ENCODE results near the gene CTSK.

The CTSK gene

DNA sequence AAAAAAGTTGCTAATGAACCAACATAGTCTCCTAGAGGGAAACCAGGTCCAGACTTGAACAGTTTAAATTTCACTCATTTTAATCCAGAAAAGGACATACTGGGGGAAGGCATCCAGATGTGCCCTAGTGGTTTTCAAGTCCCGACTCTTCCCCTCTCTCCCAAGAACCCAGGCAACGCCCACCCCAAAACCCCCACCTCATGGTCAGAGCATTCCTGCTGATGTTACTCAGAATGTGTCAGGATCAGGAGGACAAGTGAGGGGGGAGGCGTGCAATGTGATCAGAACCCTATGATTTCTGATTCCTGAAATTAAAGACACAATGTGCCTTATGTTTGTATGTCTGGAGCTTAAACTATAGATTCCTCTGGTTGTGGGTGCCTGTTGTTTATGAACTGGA is 1.6 kb upstream of the CTSK start:
- Histone ChIP-seq H3K27ac (peak overlapping the region in 1 of 2 donors; percentile 55), H3K9me3 (no peaks in the 10 kb centered on the region), H3K27me3 (no peaks in the 10 kb centered on the region), H3K4me3 (no peak overlapping the region), H3K4me1 (peaks cover 0 to 23% (median 7%) of the 10 kb centered on the region in 4 donors), H3K36me3 (peaks cover 39 to 45% (median 40%) of the 10 kb centered on the region in 3 donors)
- intact Hi-C loops (cut with DNase I; ENCODE audit: low total_unique reads) = no loop called here
- DNase-seq = peak in 1 of 2 donors; percentile 64
- TF ChIP-seq, protein P1, sequence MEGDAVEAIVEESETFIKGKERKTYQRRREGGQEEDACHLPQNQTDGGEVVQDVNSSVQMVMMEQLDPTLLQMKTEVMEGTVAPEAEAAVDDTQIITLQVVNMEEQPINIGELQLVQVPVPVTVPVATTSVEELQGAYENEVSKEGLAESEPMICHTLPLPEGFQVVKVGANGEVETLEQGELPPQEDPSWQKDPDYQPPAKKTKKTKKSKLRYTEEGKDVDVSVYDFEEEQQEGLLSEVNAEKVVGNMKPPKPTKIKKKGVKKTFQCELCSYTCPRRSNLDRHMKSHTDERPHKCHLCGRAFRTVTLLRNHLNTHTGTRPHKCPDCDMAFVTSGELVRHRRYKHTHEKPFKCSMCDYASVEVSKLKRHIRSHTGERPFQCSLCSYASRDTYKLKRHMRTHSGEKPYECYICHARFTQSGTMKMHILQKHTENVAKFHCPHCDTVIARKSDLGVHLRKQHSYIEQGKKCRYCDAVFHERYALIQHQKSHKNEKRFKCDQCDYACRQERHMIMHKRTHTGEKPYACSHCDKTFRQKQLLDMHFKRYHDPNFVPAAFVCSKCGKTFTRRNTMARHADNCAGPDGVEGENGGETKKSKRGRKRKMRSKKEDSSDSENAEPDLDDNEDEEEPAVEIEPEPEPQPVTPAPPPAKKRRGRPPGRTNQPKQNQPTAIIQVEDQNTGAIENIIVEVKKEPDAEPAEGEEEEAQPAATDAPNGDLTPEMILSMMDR (IDR thresholded peaks at IDR 0.05) = no peak

DNA sequence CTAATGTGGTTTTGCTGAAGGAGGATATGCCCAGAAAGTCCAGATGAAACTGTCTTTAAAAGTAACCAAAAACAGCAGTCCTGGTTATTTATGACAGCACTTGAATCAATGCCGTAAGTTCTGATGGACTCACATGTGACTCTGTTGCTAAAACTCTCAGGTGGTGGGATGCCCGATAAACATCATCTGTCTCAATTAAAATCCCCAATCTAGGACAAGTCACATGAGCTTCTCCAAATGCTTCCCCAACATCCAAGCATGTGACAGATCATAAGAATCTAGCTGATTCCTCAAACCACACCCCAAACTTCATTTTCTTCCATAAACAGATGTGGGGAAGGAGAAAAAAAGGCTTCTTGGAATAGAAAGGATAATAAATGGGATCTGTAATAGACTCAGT is 786 bp upstream of the CTSK start:
- intact Hi-C loops (cut with DNase I; ENCODE audit: low total_unique reads) = no loop called here
- H3K9me3 ChIP-seq = no peaks in the 10 kb centered on the region
- peaks cover 31 to 43% (median 32%) of the 10 kb centered on the region in 3 donors for H3K36me3 ChIP-seq
- H3K4me3 ChIP-seq = peak overlapping the region in 1 of 2 donors; percentile 45
- peak overlapping the region; percentile 55 to 64 for H3K27ac ChIP-seq
- TF ChIP-seq, protein P1 (IDR thresholded peaks at IDR 0.05) = no peak
- DNase-seq = no peak
- H3K4me1 ChIP-seq = peaks cover 0 to 23% (median 7%) of the 10 kb centered on the region in 4 donors
- no peaks in the 10 kb centered on the region for H3K27me3 ChIP-seq

DNA sequence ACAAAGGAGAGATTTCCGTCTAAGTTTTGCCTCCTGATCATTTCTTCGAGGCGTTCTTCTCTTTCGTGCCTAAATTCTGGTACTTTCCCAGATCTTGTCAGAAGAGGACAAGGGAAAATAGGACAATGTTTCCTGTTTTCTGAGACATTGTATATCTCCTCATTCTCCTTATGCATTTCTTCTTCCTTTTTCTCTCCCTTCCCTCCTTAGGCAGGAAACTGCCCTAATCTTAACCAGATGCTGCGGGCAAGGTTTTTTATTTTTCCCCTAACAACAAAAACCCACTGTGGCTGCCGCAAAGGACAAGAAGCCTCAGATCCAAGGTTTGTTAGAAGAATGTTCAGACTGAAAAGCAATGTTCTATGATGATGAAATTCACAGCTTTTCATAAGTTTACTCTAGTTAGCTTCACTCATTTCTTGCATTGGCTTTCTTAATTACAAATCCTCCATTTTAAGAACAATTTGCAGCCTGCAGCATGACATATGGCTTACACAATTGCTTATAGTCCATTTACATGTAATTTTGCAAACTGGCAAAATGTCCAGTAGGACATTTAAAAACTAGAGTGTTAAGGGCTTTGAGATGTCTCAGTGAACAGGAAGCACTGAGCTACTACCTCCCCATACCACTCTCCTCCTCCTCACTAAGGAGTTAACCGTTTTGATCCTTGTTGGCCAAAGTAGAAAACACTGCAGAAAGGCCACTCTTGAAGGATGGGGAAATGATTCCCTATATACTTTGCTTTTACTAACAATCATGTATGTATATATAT is 624 bp downstream of the CTSK start:
- peaks cover 17 to 37% (median 18%) of the 10 kb centered on the region in 3 donors for H3K36me3 ChIP-seq
- TF ChIP-seq, protein P1 (IDR thresholded peaks at IDR 0.05) = no peak
- no peak for DNase-seq
- H3K27me3 ChIP-seq = no peaks in the 10 kb centered on the region
- peaks cover 0 to 23% (median 7%) of the 10 kb centered on the region in 4 donors for H3K4me1 ChIP-seq
- peak overlapping the region; percentile 55 to 64 for H3K27ac ChIP-seq
- intact Hi-C loops (cut with DNase I; ENCODE audit: low total_unique reads) = no loop called here
- H3K4me3 ChIP-seq = peak overlapping the region; percentile 45 to 46
- H3K9me3 ChIP-seq = no peaks in the 10 kb centered on the region

DNA sequence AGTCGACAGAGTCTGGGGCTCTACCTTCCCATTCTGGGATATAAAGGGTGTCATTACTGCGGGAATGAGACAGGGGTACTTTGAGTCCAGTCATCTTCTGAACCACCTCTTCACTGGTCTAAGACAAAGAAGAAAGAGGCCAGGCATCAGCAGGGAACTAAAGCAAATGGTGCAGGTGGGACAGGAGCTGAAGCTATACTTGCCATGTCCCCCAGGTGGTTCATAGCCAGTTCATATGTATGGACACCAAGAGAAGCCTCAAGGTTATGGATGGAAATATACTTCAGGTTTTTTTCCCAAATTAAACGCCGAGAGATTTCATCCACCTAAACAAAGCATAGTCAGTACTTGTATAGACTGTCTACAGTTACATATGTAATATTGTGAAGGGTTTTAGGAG is 2.2 kb downstream of the CTSK start:
- TF ChIP-seq, protein P1 (IDR thresholded peaks at IDR 0.05) = no peak
- Histone ChIP-seq H3K9me3 (no peaks in the 10 kb centered on the region), H3K4me3 (no peak overlapping the region), H3K36me3 (peaks cover 2 to 30% (median 4%) of the 10 kb centered on the region in 3 donors), H3K4me1 (peaks cover 0 to 23% (median 7%) of the 10 kb centered on the region in 4 donors), H3K27me3 (no peaks in the 10 kb centered on the region), H3K27ac (no peak overlapping the region)
- DNase-seq = no peak
- intact Hi-C loops (cut with DNase I; ENCODE audit: low total_unique reads) = no loop called here

DNA sequence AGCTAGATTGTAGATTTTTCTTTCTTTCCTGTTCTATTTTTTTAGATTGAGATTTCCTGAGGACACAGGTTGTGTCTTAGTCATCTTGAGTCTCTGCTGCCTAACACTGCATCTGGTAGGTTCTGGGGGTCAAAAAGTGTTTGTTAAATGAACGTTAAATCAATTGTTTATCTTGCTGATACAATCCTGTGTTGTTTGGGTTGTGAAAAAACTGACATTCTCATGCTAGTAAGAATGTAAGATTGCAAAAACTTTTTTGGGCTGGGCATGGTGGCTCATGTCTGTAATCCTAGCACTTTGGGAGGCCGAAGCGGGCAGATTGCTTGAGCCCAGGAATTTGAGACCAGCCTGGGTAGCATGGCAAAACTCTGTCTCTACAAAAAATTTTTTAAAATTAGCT is 3.4 kb downstream of the CTSK start:
- no peak overlapping the region for H3K4me3 ChIP-seq
- intact Hi-C loops (cut with DNase I; ENCODE audit: low total_unique reads) = no loop called here
- no peak for DNase-seq
- TF ChIP-seq, protein P1 (IDR thresholded peaks at IDR 0.05) = no peak
- no peaks in the 10 kb centered on the region for H3K27me3 ChIP-seq
- H3K9me3 ChIP-seq = no peaks in the 10 kb centered on the region
- peaks cover 0 to 33% (median 1%) of the 10 kb centered on the region in 3 donors for H3K36me3 ChIP-seq
- peaks cover 0 to 23% (median 7%) of the 10 kb centered on the region in 4 donors for H3K4me1 ChIP-seq
- no peak overlapping the region for H3K27ac ChIP-seq
